Calu3 (cell line): Measurements from ENCODE around the gene P3H2. TPM values are rescaled to one million over a fixed set of nuclear protein-coding genes. Genes with fewer than 3 reads are reported as not detected.

Source experiments
- BruUV-seq: library from RNA; stranded (reverse); fragments of 400-500 nt; replicated peaks from 2 replicates; lab custom pipeline; 2021; lab: Mats Ljungman, UMichigan
- CTCF ChIA-PET: fragments of 300-600 bp; sonication (Branson Sonifier 250); formaldehyde crosslinking; loops from one replicate; lab custom pipeline; 2022; ENCODE audit warnings: antibody characterized with exemption; lab: Charles Lee
- DNase-seq: peaks from one replicate; pipeline ENCODE4 v3.0.0; 2022
- H3K27ac Mint-ChIP-seq: one replicate; pipeline ENCODE4 v1.8.0; 2022; ENCODE audit warnings: mixed read lengths; ENCODE audit not compliant: unreplicated experiment
- H3K27me3 Mint-ChIP-seq: one replicate; pipeline ENCODE4 v1.8.0; 2022; ENCODE audit warnings: mixed read lengths; ENCODE audit not compliant: unreplicated experiment
- H3K36me3 Mint-ChIP-seq: one replicate; pipeline ENCODE4 v1.8.0; 2022; ENCODE audit warnings: mild to moderate bottlenecking, moderate library complexity, mixed read lengths; ENCODE audit not compliant: insufficient read depth, unreplicated experiment
- H3K4me1 Mint-ChIP-seq: one replicate; pipeline ENCODE4 v1.8.0; 2022; ENCODE audit warnings: mild to moderate bottlenecking, low read depth, mixed read lengths; ENCODE audit not compliant: unreplicated experiment
- H3K4me3 Mint-ChIP-seq: one replicate; pipeline ENCODE4 v1.8.0; 2022; ENCODE audit warnings: mild to moderate bottlenecking, low read depth, moderate library complexity, mixed read lengths; ENCODE audit not compliant: unreplicated experiment
- H3K9me3 Mint-ChIP-seq: one replicate; pipeline ENCODE4 v1.8.0; 2022; ENCODE audit warnings: low read depth, mixed read lengths; ENCODE audit not compliant: unreplicated experiment
- CTCF ChIP-seq: fragments of 200-600 bp; IDR thresholded peaks from one replicate; pipeline ENCODE4 v1.8.0; 2022; ENCODE audit warnings: antibody characterized with exemption; ENCODE audit not compliant: unreplicated experiment
- intact Hi-C: fragments of 100-400 bp; cut with micrococcal nuclease; formaldehyde crosslinking; loops from one replicate; pipeline ENCODE4 v1.10.0; 2022; ENCODE audit not compliant: unreplicated experiment
- total RNA-seq: library from RNA; stranded (reverse); gene quantifications from 2 replicates; pipeline ENCODE4 v1.2.3, GENCODE V29; 2022

P3H2 gene
- total RNA-seq, 1 experiment from 2014 or later = 7.1 TPM

DNA sequence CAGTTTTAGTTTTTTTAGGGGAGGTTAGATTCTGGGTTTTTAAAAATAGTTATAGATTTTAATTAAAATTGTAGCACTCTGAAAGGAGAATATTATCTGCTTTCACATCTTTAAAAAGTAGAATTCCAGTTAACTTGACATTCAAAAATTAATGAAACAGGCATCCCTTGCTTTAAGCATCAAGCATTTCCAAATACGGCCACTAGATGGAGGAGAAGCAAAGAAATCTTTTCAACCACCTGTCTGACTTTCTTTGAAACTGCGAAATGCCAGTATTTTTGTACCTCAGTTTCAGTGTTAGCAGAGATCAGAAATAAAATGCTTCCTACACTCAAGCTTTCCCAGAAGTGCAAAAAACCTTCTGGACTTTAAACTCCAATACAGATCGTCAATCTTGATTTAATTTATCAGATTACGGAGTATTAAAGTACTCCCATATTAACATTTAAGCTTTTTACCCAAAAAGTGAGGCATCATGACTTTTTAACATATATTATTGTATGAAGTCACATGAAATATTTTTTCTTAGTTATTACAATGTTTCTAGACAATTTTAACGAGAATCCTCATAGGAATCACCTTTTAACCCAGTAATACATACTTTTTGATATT lies 153.3 kb downstream of the P3H2 start:
- no peaks in the 10 kb centered on the region for H3K36me3 Mint-ChIP-seq
- peak; percentile 69 for DNase-seq
- peak; percentile 89 for TF ChIP-seq CTCF
- no peak overlapping the region for H3K27ac Mint-ChIP-seq
- CTCF ChIA-PET = interaction anchor here (1.4 to 1.8 kb wide), 2 partner anchors 45 to 417 kb away, joined by 5 to 7 read pairs; no protein-coding TSS in a partner anchor
- no peaks in the 10 kb centered on the region for H3K4me1 Mint-ChIP-seq
- no peaks in the 10 kb centered on the region for H3K27me3 Mint-ChIP-seq
- intact Hi-C loops = loop anchor here (1.0 to 10.0 kb wide), 4 partner anchors 49 to 457 kb away; no protein-coding TSS in a partner anchor
- H3K9me3 Mint-ChIP-seq = no peaks in the 10 kb centered on the region
- BruUV-seq = no TSS peak
- H3K4me3 Mint-ChIP-seq = no peak overlapping the region

DNA sequence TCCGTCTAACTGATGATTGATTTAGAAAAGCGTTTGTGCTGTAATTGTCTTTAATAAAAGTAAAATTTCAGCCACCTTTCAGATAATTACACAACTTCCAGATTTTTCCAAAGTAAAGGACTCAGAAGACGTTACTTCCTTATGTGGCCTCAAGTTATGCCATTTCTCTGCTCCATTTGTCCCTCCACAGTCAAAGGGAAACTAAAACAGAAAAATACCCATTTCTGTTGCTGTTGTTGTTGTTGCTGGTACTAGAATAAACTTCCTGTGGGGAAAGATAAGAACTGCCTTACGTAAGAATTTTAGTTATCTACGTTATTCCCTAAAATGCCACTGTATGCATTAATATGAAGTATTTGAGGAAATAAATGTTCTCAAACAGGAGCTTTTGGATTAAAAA lies 153.9 kb downstream of the P3H2 start:
- Mint-ChIP-seq H3K9me3 (no peaks in the 10 kb centered on the region), H3K27ac (no peak overlapping the region), H3K4me3 (no peak overlapping the region), H3K27me3 (no peaks in the 10 kb centered on the region), H3K36me3 (no peaks in the 10 kb centered on the region), H3K4me1 (no peaks in the 10 kb centered on the region)
- no peak for TF ChIP-seq CTCF
- no TSS peak for BruUV-seq
- CTCF ChIA-PET = interaction anchor here (1.4 to 1.8 kb wide), 2 partner anchors 45 to 417 kb away, joined by 5 to 7 read pairs; no protein-coding TSS in a partner anchor
- no peak for DNase-seq
- intact Hi-C loops = loop anchor here (1.0 to 10.0 kb wide), 4 partner anchors 50 to 458 kb away; no protein-coding TSS in a partner anchor

GRCh38 chr3:189964623-189965332 lies 155.9 kb downstream of the P3H2 start:
- DNase-seq = no peak
- intact Hi-C loops = loop anchor here (5.0 to 10.0 kb wide), 4 partner anchors 158 to 1088 kb away; partner anchors contain the start of gene P3H2
- CTCF ChIA-PET = no interaction called here
- no peak overlapping the region for H3K27ac Mint-ChIP-seq
- no peaks in the 10 kb centered on the region for H3K27me3 Mint-ChIP-seq
- no peak for TF ChIP-seq CTCF
- no TSS peak for BruUV-seq
- H3K4me3 Mint-ChIP-seq = no peak overlapping the region
- no peaks in the 10 kb centered on the region for H3K4me1 Mint-ChIP-seq
- no peaks in the 10 kb centered on the region for H3K36me3 Mint-ChIP-seq
- H3K9me3 Mint-ChIP-seq = no peaks in the 10 kb centered on the region

GRCh38 chr3:189962466-189962865 lies 158.2 kb downstream of the P3H2 start:
- no peak overlapping the region for H3K27ac Mint-ChIP-seq
- peaks cover 11% of the 10 kb centered on the region for H3K4me1 Mint-ChIP-seq
- no peaks in the 10 kb centered on the region for H3K36me3 Mint-ChIP-seq
- no peaks in the 10 kb centered on the region for H3K27me3 Mint-ChIP-seq
- BruUV-seq = no TSS peak
- TF ChIP-seq CTCF = no peak
- DNase-seq = no peak
- CTCF ChIA-PET = interaction anchor here (0.5 to 2.3 kb wide), 2 partner anchors 422 to 825 kb away, joined by 5 to 19 read pairs; no protein-coding TSS in a partner anchor
- intact Hi-C loops = loop anchor here (5.0 to 10.0 kb wide), 4 partner anchors 160 to 1090 kb away; partner anchors contain the start of gene P3H2
- no peak overlapping the region for H3K4me3 Mint-ChIP-seq
- no peaks in the 10 kb centered on the region for H3K9me3 Mint-ChIP-seq
